ENCODE results near the gene PHF5A.

DNA sequence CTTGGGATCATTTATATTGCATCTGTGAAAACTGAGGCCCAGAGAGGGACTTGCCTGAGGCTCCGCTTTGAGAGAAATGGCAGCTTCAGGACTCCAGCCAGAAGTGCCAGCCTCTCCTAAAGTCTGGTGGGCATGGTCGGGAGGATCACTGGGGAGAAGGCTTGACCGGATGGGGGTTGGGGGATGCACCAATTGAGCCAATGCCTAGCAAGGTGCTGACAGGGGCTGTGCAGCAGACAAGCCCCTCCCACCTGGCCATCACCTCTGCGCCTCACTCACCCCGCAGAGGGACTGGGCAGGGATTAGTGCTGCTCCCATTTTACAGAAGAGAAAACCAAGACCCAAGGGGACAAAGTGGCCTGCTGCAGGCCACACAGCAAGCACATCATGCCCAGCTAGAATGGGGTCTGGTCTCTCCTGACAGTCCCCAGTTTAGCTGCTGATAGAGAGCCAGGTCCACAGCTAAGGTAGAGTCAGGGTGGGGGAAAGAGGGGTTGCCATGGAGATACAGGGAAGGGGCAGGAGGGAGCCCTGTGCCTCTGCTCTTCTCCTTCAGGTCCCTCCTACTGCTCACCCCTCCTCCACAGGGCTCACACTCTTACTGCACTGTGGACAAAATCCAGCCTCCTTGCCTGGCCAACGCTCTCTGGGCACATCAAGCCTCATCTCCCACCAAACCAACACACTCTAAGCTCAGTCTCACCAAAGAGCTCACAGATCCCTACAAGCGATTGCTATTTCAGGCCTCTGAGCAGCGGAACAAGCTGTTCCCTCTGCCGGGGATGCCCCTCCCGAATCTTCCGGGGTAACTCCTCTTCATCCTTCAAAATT, 57.3 kb downstream of the PHF5A start:
- no peak for TF ChIP-seq NFIC (IDR thresholded peaks at IDR 0.05; ENCODE audit: borderline replicate concordance)
- TF ChIP-seq EZH2phosphoT487 (IDR thresholded peaks at IDR 0.05; ENCODE audit: borderline replicate concordance, low read depth): no peak
- TF ChIP-seq RFX5 (IDR thresholded peaks at IDR 0.05; ENCODE audit: low read length): no peak
- TF ChIP-seq, protein P1, sequence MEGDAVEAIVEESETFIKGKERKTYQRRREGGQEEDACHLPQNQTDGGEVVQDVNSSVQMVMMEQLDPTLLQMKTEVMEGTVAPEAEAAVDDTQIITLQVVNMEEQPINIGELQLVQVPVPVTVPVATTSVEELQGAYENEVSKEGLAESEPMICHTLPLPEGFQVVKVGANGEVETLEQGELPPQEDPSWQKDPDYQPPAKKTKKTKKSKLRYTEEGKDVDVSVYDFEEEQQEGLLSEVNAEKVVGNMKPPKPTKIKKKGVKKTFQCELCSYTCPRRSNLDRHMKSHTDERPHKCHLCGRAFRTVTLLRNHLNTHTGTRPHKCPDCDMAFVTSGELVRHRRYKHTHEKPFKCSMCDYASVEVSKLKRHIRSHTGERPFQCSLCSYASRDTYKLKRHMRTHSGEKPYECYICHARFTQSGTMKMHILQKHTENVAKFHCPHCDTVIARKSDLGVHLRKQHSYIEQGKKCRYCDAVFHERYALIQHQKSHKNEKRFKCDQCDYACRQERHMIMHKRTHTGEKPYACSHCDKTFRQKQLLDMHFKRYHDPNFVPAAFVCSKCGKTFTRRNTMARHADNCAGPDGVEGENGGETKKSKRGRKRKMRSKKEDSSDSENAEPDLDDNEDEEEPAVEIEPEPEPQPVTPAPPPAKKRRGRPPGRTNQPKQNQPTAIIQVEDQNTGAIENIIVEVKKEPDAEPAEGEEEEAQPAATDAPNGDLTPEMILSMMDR (IDR thresholded peaks at IDR 0.05): no peak
- no peak for TF ChIP-seq GABPA (IDR thresholded peaks at IDR 0.05; ENCODE audit: low read depth)
- no peak for TF ChIP-seq TEAD4 (IDR thresholded peaks at IDR 0.05; ENCODE audit: borderline replicate concordance, insufficient read depth)
